Panc1 (cell line): ENCODE results near the gene PTPRE.

ENCODE experiments used
- POLR2AphosphoS5 ChIP-seq: IDR thresholded peaks from 2 replicates; pipeline ENCODE4 v1.6.1; 2012; ENCODE audit warnings: mild to moderate bottlenecking, low read depth, low read length, moderate library complexity
- SIN3A ChIP-seq: IDR thresholded peaks from 2 replicates; pipeline ENCODE4 v1.6.1; 2012; ENCODE audit warnings: low read depth, mild to moderate bottlenecking, low read length, moderate library complexity, borderline replicate concordance; ENCODE audit not compliant: insufficient read depth
- TF ChIP-seq, protein P1 (sequence below): fragments of 450-650 bp; IDR thresholded peaks from 2 replicates; pipeline ENCODE4 v1.5.1; 2017; ENCODE audit warnings: mild to moderate bottlenecking
- TF ChIP-seq, protein P2 (sequence below), 2 experiments: IDR thresholded peaks; 2 replicates each; pipeline ENCODE4 v1.6.1; 2011 to 2012; ENCODE audit warnings: low read depth in 2 of 2, control low read depth in 1 of 2, low read length in 1 of 2, mild to moderate bottlenecking in 1 of 2, moderate library complexity in 1 of 2; ENCODE audit not compliant: insufficient read depth in 1 of 2

DNA sequence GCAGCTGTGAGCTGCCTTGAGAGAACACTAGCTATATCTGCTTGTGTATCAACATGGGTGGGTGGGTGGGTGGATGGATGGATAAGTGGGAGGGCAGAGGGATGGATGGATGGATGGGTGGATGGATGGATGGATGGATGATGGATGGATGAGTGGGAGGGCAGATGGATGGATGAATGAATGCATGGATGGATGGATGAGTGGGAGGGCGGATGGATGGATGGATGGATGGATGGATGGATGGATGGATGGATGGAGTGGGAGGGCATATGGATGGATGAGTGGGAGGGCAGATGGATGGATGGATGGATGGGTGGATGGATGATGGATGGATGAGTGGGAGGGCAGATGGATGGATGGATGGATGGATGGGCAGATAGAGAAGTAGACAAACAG lies 143.2 kb downstream of the PTPRE start:
- TF ChIP-seq, protein P1, sequence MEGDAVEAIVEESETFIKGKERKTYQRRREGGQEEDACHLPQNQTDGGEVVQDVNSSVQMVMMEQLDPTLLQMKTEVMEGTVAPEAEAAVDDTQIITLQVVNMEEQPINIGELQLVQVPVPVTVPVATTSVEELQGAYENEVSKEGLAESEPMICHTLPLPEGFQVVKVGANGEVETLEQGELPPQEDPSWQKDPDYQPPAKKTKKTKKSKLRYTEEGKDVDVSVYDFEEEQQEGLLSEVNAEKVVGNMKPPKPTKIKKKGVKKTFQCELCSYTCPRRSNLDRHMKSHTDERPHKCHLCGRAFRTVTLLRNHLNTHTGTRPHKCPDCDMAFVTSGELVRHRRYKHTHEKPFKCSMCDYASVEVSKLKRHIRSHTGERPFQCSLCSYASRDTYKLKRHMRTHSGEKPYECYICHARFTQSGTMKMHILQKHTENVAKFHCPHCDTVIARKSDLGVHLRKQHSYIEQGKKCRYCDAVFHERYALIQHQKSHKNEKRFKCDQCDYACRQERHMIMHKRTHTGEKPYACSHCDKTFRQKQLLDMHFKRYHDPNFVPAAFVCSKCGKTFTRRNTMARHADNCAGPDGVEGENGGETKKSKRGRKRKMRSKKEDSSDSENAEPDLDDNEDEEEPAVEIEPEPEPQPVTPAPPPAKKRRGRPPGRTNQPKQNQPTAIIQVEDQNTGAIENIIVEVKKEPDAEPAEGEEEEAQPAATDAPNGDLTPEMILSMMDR = no peak
- TF ChIP-seq POLR2AphosphoS5 (no peak), SIN3A (no peak)
- TF ChIP-seq, protein P2, sequence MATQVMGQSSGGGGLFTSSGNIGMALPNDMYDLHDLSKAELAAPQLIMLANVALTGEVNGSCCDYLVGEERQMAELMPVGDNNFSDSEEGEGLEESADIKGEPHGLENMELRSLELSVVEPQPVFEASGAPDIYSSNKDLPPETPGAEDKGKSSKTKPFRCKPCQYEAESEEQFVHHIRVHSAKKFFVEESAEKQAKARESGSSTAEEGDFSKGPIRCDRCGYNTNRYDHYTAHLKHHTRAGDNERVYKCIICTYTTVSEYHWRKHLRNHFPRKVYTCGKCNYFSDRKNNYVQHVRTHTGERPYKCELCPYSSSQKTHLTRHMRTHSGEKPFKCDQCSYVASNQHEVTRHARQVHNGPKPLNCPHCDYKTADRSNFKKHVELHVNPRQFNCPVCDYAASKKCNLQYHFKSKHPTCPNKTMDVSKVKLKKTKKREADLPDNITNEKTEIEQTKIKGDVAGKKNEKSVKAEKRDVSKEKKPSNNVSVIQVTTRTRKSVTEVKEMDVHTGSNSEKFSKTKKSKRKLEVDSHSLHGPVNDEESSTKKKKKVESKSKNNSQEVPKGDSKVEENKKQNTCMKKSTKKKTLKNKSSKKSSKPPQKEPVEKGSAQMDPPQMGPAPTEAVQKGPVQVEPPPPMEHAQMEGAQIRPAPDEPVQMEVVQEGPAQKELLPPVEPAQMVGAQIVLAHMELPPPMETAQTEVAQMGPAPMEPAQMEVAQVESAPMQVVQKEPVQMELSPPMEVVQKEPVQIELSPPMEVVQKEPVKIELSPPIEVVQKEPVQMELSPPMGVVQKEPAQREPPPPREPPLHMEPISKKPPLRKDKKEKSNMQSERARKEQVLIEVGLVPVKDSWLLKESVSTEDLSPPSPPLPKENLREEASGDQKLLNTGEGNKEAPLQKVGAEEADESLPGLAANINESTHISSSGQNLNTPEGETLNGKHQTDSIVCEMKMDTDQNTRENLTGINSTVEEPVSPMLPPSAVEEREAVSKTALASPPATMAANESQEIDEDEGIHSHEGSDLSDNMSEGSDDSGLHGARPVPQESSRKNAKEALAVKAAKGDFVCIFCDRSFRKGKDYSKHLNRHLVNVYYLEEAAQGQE (IDR thresholded peaks at IDR 0.05; ENCODE audit: insufficient read depth in 1 of 2, low read depth in 2 of 2, low read length in 1 of 2) = no peak
